ENCODE measurements around the gene OR2C1. TPM values are rescaled to one million over a fixed set of nuclear protein-coding genes. Genes with fewer than 3 reads are reported as not detected.

The OR2C1 gene
- total RNA-seq, 1 experiment from 2014 or later, result not detected

DNA sequence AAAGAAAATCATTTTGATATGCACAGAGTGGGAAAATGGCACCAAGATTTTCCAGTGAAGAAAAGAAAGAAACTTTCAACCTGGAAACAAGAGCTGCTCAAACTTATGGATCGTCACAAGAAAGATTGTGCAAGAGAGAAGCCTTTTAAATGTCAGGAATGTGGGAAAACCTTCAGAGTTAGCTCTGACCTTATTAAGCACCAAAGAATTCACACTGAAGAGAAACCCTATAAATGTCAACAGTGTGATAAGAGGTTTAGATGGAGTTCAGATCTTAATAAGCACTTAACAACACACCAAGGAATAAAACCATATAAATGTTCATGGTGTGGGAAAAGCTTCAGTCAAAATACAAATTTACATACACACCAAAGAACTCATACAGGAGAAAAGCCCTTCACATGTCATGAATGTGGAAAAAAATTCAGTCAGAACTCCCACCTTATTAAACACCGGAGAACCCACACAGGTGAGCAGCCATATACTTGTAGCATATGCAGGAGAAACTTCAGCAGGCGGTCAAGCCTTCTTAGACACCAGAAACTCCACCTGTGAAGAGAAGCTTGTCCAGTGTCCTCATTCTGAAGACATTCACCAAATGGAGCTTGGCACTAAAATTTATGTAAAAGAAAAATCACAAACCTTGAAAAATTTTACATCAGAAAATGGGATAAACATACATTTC lies 38.2 kb upstream of the OR2C1 start:
- no peak overlapping the region for H3K27ac ChIP-seq (ENCODE audit: insufficient read length, low read depth, low read length)
- H3K56ac ChIP-seq (ENCODE audit: insufficient read length, low read depth, low read length), result no peak overlapping the region
- Mint-ChIP-seq H3K4me1 (no peaks in the 10 kb centered on the region), H3K36me3 (ENCODE audit: insufficient read depth in 1 of 3, low read depth in 3 of 3) (peaks cover 74 to 81% (median 79%) of the 10 kb centered on the region in 3 experiments), H3K27ac (no peak overlapping the region), H3K27me3 (ENCODE audit: low read depth) (peaks cover 26% of the 10 kb centered on the region), H3K4me3 (no peak overlapping the region), H3K9me3 (peaks cover 94 to 96% of the 10 kb centered on the region in 2 experiments)
- no peak overlapping the region for H2AK5ac ChIP-seq (ENCODE audit: insufficient read length, low read length)
- no peak overlapping the region for H2BK15ac ChIP-seq (ENCODE audit: low read depth, low read length)
- H4K91ac ChIP-seq (ENCODE audit: insufficient read length, low read depth, low read length), result no peak overlapping the region
- no peaks in the 10 kb centered on the region for H3K79me1 ChIP-seq (ENCODE audit: insufficient read depth, low read depth, low read length, poor library complexity, severe bottlenecking)
- no peaks in the 10 kb centered on the region for H4K20me1 ChIP-seq (ENCODE audit: control insufficient read depth, insufficient read depth, insufficient read length)
- no peak overlapping the region for H2BK5ac ChIP-seq (ENCODE audit: insufficient read length, low read length)
- H3K9me3 ChIP-seq (ENCODE audit: control insufficient read depth, low read depth, low read length), result peaks cover 88% of the 10 kb centered on the region
- no peak overlapping the region for H2BK20ac ChIP-seq (ENCODE audit: low read depth, low read length, poor library complexity, severe bottlenecking)
- no peak overlapping the region for H3K14ac ChIP-seq (ENCODE audit: insufficient read depth, low read length)
- no peak for TF ChIP-seq CTCF (conservative IDR thresholded peaks at IDR 0.05)
- no peak for DNase-seq
- no peak overlapping the region for H3T11ph ChIP-seq (ENCODE audit: low read length)
- H4K8ac ChIP-seq (replicated peaks; ENCODE audit: insufficient read length, low read depth, low read length), result no peak overlapping the region
- no peak overlapping the region for H3K4ac ChIP-seq (ENCODE audit: low read depth, low read length)
- no peaks in the 10 kb centered on the region for H3K27me3 ChIP-seq (ENCODE audit: insufficient read depth, low read length)
- H4K5ac ChIP-seq (ENCODE audit: insufficient read length, low read depth, low read length), result no peak overlapping the region
- no peaks in the 10 kb centered on the region for H3K79me2 ChIP-seq (ENCODE audit: insufficient read depth, low read length)
- no CpG with 5 or more reads among the region's 3 CpGs for WGBS (ENCODE audit: extremely low coverage, insufficient read length, low lambda C conversion rate)
- no peak overlapping the region for H3K23ac ChIP-seq (ENCODE audit: insufficient read length, low read depth, low read length)
- H3K9ac ChIP-seq (ENCODE audit: extremely low read depth, insufficient read length, low read length), result no peak overlapping the region
- H2BK120ac ChIP-seq (ENCODE audit: low read depth, low read length, poor library complexity, severe bottlenecking), result no peak overlapping the region
- H3K4me1 ChIP-seq (ENCODE audit: insufficient read depth, low read length), result no peaks in the 10 kb centered on the region
- no peak overlapping the region for H2AFZ ChIP-seq (ENCODE audit: low read length)
- no peak overlapping the region for H2BK12ac ChIP-seq (ENCODE audit: insufficient read length, low read depth, low read length)
- H3K18ac ChIP-seq (ENCODE audit: insufficient read length, low read depth, low read length), result no peak overlapping the region
- H3K23me2 ChIP-seq (ENCODE audit: insufficient read length, low read depth, low read length, poor library complexity, severe bottlenecking), result no peaks in the 10 kb centered on the region
- H3K4me2 ChIP-seq (ENCODE audit: insufficient read depth, insufficient read length, low read length), result no peak overlapping the region

Measured in H9 (cell line).